Osteocyte (in vitro differentiated cells): ENCODE measurements around the gene ZNF346. TPM values are rescaled to one million over a fixed set of nuclear protein-coding genes. Genes with fewer than 3 reads are reported as not detected.

ENCODE experiments used
- DNase-seq: peaks from one replicate; pipeline ENCODE4 v3.0.0; 2021; ENCODE audit warnings: mixed read lengths; ENCODE audit not compliant: unreplicated experiment; ENCODE audit errors: extremely low spot score
- H3K27ac Mint-ChIP-seq: one replicate; pipeline ENCODE4 v1.8.0; 2021; ENCODE audit warnings: mild to moderate bottlenecking, mixed read lengths; ENCODE audit not compliant: unreplicated experiment
- H3K27me3 Mint-ChIP-seq: one replicate; pipeline ENCODE4 v1.8.0; 2021; ENCODE audit warnings: mixed read lengths; ENCODE audit not compliant: unreplicated experiment
- H3K36me3 Mint-ChIP-seq: one replicate; pipeline ENCODE4 v1.8.0; 2021; ENCODE audit warnings: mixed read lengths; ENCODE audit not compliant: unreplicated experiment
- H3K4me1 Mint-ChIP-seq: one replicate; pipeline ENCODE4 v1.8.0; 2021; ENCODE audit warnings: mixed read lengths; ENCODE audit not compliant: unreplicated experiment
- H3K4me3 Mint-ChIP-seq: one replicate; pipeline ENCODE4 v1.8.0; 2021; ENCODE audit warnings: mild to moderate bottlenecking, moderate library complexity, mixed read lengths; ENCODE audit not compliant: unreplicated experiment
- H3K9me3 Mint-ChIP-seq: one replicate; pipeline ENCODE4 v1.8.0; 2021; ENCODE audit warnings: mixed read lengths; ENCODE audit not compliant: unreplicated experiment
- CTCF ChIP-seq: fragments of 200-600 bp; sonication (generic); IDR thresholded peaks from 2 replicates; pipeline ENCODE4 v1.5.0; 2021; ENCODE audit warnings: antibody characterized with exemption, mild to moderate bottlenecking, moderate library complexity
- total RNA-seq: library from RNA; stranded (reverse); gene quantifications from 2 replicates; pipeline ENCODE4 v1.2.1, GENCODE V29; 2021

Gene ZNF346
- total RNA-seq, 1 donor from 2014 or later, result 26.9 TPM

GRCh38 chr5:177109810-177110209, 87.3 kb downstream of the ZNF346 start:
- H3K4me1 Mint-ChIP-seq, result peaks cover 4% of the 10 kb centered on the region
- TF ChIP-seq CTCF, result no peak
- peaks cover 2% of the 10 kb centered on the region for H3K27me3 Mint-ChIP-seq
- DNase-seq, result no peak
- no peaks in the 10 kb centered on the region for H3K36me3 Mint-ChIP-seq
- no peak overlapping the region for H3K27ac Mint-ChIP-seq
- H3K9me3 Mint-ChIP-seq, result no peaks in the 10 kb centered on the region
- H3K4me3 Mint-ChIP-seq, result no peak overlapping the region

GRCh38 chr5:177111720-177112394, 89.4 kb downstream of the ZNF346 start:
- no peak for DNase-seq
- Mint-ChIP-seq H3K27me3 (peaks cover 2% of the 10 kb centered on the region), H3K36me3 (no peaks in the 10 kb centered on the region), H3K4me1 (peaks cover 4% of the 10 kb centered on the region), H3K27ac (no peak overlapping the region), H3K9me3 (no peaks in the 10 kb centered on the region), H3K4me3 (no peak overlapping the region)
- TF ChIP-seq CTCF, result peak; percentile 93

GRCh38 chr5:177112589-177113220, 90.2 kb downstream of the ZNF346 start:
- no peaks in the 10 kb centered on the region for H3K9me3 Mint-ChIP-seq
- no peak overlapping the region for H3K27ac Mint-ChIP-seq
- no peak for DNase-seq
- no peaks in the 10 kb centered on the region for H3K27me3 Mint-ChIP-seq
- H3K4me3 Mint-ChIP-seq, result no peak overlapping the region
- no peaks in the 10 kb centered on the region for H3K36me3 Mint-ChIP-seq
- peaks cover 4% of the 10 kb centered on the region for H3K4me1 Mint-ChIP-seq
- TF ChIP-seq CTCF, result no peak

GRCh38 chr5:177113566-177114424, 91.3 kb downstream of the ZNF346 start:
- no peak overlapping the region for H3K4me3 Mint-ChIP-seq
- H3K36me3 Mint-ChIP-seq, result no peaks in the 10 kb centered on the region
- no peaks in the 10 kb centered on the region for H3K9me3 Mint-ChIP-seq
- H3K4me1 Mint-ChIP-seq, result peaks cover 4% of the 10 kb centered on the region
- peak; percentile 91 for DNase-seq
- peak; percentile 97 for TF ChIP-seq CTCF
- H3K27ac Mint-ChIP-seq, result no peak overlapping the region
- no peaks in the 10 kb centered on the region for H3K27me3 Mint-ChIP-seq
